A549 (cell line): Measurements from ENCODE around the gene BMPR2.

Source experiments
- CEBPB ChIP-seq, 2 experiments: fragments of >200 bp in 1 of 2; sonication (Bioruptor Twin) in 1 of 2; formaldehyde crosslinking in 1 of 2; IDR thresholded peaks; 2 replicates each; pipeline ENCODE4 v1.6.1; 2012 to 2016
- CHD2 ChIP-seq: fragments of 150-350 bp; IDR thresholded peaks from 2 replicates; pipeline ENCODE4 v1.6.1; 2014; ENCODE audit warnings: low read length; ENCODE audit not compliant: partially characterized antibody
- ESRRA ChIP-seq: fragments of 150-350 bp; IDR thresholded peaks from 2 replicates; pipeline ENCODE4 v1.6.1; 2014; ENCODE audit warnings: mild to moderate bottlenecking, low read length, borderline replicate concordance
- MAFK ChIP-seq: fragments of 450-650 bp; IDR thresholded peaks from 2 replicates; pipeline ENCODE4 v1.6.1; 2014; ENCODE audit not compliant: partially characterized antibody
- POLR2A ChIP-seq: IDR thresholded peaks from 2 replicates; pipeline ENCODE4 v1.6.1; 2012; ENCODE audit warnings: mild to moderate bottlenecking, low read length
- RAD21 ChIP-seq, 2 experiments: fragments of >200 bp in 1 of 2; sonication (Bioruptor Twin) in 1 of 2; formaldehyde crosslinking in 1 of 2; IDR thresholded peaks in 1 of 2; conservative IDR thresholded peaks in 1 of 2; 2 replicates in 1 of 2; 3 replicates in 1 of 2; pipeline ENCODE4 v1.6.1; 2012 to 2018; ENCODE audit warnings: inconsistent platforms in 1 of 2
- RNF2 ChIP-seq: fragments of 200-600 bp; sonication (generic); IDR thresholded peaks from 2 replicates; pipeline ENCODE4 v1.6.1; 2016; ENCODE audit warnings: low read depth, mild to moderate bottlenecking, antibody characterized with exemption, moderate library complexity, borderline replicate concordance
- SREBF2 ChIP-seq: fragments of 450-650 bp; IDR thresholded peaks from 2 replicates; pipeline ENCODE4 v1.6.1; 2014; ENCODE audit warnings: mild to moderate bottlenecking, moderate library complexity
- TP53 ChIP-seq: fragments of 250-450 bp; sonication (Bioruptor Pico); IDR thresholded peaks from 2 replicates; pipeline ENCODE4 v1.5.0; 2021; ENCODE audit warnings: mild to moderate bottlenecking, moderate library complexity
- ZFP36 ChIP-seq: fragments of 450-650 bp; IDR thresholded peaks from 2 replicates; pipeline ENCODE4 v1.6.1; 2014; ENCODE audit warnings: borderline replicate concordance; ENCODE audit not compliant: partially characterized antibody
- TF ChIP-seq, protein P1 (sequence below): fragments of >200 bp; sonication (Bioruptor Twin); formaldehyde crosslinking; IDR thresholded peaks from 3 replicates; pipeline ENCODE4 v1.5.1; 2016
- TF ChIP-seq, protein P2 (sequence below): fragments of 150-350 bp; IDR thresholded peaks from 2 replicates; pipeline ENCODE4 v1.6.1; 2014; ENCODE audit warnings: low read depth, mild to moderate bottlenecking, low read length
- TF ChIP-seq, protein P3 (sequence below): IDR thresholded peaks from 2 replicates; pipeline ENCODE4 v1.6.1; 2012
- TF ChIP-seq, protein P4 (sequence below): fragments of 450-650 bp; IDR thresholded peaks from 2 replicates; pipeline ENCODE4 v1.6.1; 2014; ENCODE audit warnings: antibody characterized with exemption

DNA sequence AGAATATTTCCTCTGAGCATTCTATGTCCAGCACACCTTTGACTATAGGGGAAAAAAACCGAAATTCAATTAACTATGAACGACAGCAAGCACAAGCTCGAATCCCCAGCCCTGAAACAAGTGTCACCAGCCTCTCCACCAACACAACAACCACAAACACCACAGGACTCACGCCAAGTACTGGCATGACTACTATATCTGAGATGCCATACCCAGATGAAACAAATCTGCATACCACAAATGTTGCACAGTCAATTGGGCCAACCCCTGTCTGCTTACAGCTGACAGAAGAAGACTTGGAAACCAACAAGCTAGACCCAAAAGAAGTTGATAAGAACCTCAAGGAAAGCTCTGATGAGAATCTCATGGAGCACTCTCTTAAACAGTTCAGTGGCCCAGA lies 179.2 kb downstream of the BMPR2 start:
- no peak for TF ChIP-seq POLR2A
- TF ChIP-seq, protein P1, sequence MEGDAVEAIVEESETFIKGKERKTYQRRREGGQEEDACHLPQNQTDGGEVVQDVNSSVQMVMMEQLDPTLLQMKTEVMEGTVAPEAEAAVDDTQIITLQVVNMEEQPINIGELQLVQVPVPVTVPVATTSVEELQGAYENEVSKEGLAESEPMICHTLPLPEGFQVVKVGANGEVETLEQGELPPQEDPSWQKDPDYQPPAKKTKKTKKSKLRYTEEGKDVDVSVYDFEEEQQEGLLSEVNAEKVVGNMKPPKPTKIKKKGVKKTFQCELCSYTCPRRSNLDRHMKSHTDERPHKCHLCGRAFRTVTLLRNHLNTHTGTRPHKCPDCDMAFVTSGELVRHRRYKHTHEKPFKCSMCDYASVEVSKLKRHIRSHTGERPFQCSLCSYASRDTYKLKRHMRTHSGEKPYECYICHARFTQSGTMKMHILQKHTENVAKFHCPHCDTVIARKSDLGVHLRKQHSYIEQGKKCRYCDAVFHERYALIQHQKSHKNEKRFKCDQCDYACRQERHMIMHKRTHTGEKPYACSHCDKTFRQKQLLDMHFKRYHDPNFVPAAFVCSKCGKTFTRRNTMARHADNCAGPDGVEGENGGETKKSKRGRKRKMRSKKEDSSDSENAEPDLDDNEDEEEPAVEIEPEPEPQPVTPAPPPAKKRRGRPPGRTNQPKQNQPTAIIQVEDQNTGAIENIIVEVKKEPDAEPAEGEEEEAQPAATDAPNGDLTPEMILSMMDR = no peak
- TF ChIP-seq CHD2 = no peak
- TF ChIP-seq MAFK = no peak
- TF ChIP-seq, protein P2, sequence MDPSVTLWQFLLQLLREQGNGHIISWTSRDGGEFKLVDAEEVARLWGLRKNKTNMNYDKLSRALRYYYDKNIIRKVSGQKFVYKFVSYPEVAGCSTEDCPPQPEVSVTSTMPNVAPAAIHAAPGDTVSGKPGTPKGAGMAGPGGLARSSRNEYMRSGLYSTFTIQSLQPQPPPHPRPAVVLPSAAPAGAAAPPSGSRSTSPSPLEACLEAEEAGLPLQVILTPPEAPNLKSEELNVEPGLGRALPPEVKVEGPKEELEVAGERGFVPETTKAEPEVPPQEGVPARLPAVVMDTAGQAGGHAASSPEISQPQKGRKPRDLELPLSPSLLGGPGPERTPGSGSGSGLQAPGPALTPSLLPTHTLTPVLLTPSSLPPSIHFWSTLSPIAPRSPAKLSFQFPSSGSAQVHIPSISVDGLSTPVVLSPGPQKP = no peak
- no peak for TF ChIP-seq ZFP36
- TF ChIP-seq SREBF2 = no peak
- TF ChIP-seq CEBPB (IDR thresholded peaks at IDR 0.05) = no peak
- TF ChIP-seq ESRRA = no peak
- TF ChIP-seq RNF2 = no peak
- TF ChIP-seq, protein P3, sequence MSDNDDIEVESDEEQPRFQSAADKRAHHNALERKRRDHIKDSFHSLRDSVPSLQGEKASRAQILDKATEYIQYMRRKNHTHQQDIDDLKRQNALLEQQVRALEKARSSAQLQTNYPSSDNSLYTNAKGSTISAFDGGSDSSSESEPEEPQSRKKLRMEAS = no peak
- no peak for TF ChIP-seq RAD21 (conservative IDR thresholded peaks at IDR 0.05 in 1 of 2, IDR thresholded peaks at IDR 0.05 in 1 of 2)
- TF ChIP-seq, protein P4, sequence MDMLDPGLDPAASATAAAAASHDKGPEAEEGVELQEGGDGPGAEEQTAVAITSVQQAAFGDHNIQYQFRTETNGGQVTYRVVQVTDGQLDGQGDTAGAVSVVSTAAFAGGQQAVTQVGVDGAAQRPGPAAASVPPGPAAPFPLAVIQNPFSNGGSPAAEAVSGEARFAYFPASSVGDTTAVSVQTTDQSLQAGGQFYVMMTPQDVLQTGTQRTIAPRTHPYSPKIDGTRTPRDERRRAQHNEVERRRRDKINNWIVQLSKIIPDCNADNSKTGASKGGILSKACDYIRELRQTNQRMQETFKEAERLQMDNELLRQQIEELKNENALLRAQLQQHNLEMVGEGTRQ = no peak
- TF ChIP-seq TP53 (CRISPR knock-in tag) = no peak
